Activated CD4-positive, CD25-positive, alpha-beta regulatory T cell treated with anti-CD3 and anti-CD28 coated beads, Interleukin-2, amount 50 U/mL, for 72 hours (primary cell): ENCODE measurements around the gene NNT.
"Not testable (repeated sequence)": the region's sequence is repeated elsewhere in the genome, so short reads cannot be mapped to it uniquely, and the experiment has no call there.

Experiments used
- DNase-seq: peaks from one replicate; pipeline ENCODE4 v3.0.0; 2021

NNT gene

DNA sequence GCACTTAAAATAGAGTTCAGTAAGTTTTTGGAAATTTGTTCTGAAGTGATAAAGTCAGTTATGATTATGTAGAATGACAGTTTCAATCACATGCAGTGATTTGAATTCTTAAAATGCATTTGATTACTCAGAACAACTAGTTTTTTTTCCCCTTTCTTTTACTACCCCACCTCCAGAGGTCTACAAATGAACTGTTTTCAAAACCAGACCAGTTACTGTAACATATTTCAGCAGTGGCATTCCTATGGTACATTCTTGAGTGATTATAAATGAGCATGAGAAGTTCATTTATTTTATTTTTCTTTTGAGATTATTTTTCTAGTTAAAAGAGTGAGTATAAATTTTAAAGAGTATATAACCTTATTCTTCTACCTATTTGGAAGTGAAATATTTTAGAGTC, 71.6 kb downstream of the NNT start:
- DNase-seq = no peak

DNA sequence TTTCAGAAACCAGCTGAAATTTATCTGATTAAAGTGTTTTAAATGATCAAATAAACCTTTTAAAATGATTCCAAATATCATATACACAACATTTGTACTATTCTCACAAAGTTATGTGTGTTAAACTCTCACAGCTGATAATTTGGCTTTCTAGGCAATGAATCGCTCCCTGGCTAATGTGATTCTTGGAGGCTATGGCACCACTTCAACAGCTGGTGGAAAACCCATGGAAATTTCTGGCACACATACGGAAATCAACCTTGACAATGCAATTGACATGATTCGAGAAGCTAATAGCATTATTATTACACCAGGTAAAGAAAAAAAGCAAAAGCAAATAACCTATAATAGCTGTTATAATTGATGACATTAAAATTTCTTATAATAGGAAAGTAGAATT, 72.4 kb downstream of the NNT start:
- DNase-seq = no peak

- no peak for DNase-seq
These were observed 73.3 kb downstream of the NNT start for GRCh38 chr5:43676083-43676840.

GRCh38 chr5:43677253-43677652, 74.3 kb downstream of the NNT start:
- DNase-seq = no peak

- DNase-seq = no peak
These were observed 76.2 kb downstream of the NNT start for GRCh38 chr5:43679214-43679613.

GRCh38 chr5:43680286-43680685, 77.3 kb downstream of the NNT start:
- DNase-seq = no peak

DNA sequence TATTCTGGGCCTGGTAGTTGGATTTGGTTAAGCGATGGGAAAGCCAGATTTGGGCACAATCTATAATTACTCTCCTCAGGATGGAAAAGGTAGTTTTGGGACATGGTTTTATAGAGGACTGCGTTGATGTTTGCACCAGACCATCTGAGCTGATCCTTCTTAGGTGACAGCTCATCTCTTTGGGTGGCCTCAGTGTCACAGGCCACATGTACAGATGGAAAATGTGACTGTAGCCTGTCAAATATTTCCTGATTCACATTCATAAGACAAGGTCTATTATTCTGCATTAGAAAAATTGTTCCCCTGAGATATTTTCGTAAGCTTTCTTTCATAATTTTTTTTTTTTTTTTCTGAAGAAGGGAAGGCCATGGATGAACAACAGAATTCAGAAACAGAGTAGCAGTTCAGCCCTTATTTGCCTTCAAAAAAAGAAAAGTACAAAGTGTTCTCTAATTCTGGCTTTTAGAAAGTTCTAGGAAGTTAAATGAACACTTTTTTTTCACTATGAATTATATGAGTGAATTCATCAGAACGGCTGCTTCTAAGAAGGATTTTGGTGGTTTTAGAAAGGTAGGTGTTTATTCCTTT, 81.0 kb downstream of the NNT start:
- no peak for DNase-seq

- no peak for DNase-seq
These were observed 82.4 kb downstream of the NNT start for GRCh38 chr5:43685252-43685950.

GRCh38 chr5:43687275-43687674, 84.3 kb downstream of the NNT start:
- no peak for DNase-seq

GRCh38 chr5:43691275-43691674, 88.3 kb downstream of the NNT start:
- DNase-seq = no peak

DNA sequence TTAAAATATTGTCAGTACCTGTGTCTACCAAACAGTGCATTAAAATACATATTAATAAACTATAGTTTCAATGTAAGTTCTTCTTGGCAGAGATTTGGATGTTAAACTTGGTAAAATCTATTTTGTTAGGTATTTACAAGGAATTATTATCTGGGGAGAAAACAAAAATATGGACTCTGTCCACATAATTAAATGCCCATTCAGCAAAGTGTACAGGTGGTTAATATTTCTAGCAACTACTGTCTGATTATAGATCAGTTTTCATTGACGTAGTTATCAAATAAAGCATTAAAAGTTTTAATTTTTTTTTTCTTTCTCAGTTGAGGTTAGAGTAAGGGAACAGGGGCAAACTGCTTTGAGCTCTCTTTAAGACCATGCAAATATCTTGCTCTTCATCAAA, 88.9 kb downstream of the NNT start:
- DNase-seq = no peak

DNA sequence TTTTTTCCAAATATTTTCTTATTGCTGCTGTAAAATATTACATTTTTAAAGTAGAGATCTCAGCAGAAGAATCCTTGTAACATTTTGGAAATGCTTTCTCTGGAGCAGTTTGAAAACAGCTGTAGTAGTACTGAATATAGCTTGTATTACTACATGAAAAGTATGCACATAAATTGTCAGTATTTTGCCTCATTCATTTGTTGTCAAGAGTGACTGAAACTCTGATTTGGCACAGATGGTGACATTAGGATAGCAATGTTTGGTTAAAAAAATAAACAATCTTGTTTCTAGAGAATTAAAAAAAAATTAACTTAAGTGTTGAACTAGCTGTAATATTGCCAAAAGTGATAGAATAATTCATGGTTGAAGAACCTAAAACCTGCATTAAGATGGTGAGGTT, 90.4 kb downstream of the NNT start:
- no peak for DNase-seq

DNA sequence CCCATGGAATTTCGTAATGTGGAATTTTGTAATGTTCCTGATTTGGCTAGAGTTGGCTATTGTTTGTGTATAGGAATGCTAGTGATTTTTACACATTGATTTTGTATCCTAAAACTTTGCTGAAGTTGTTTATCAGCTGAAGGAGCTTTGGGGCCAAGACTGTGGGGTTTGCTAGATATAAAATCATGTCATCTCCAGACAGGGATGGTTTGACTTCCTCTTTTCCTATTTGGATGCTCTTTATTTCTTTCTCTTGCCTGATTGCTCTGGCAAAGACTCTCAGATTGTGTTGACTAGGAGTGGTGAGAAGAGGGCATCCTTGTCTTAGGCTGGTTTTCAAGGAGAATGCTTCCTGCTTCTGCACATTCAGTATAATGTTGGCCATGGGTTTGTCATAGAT, 91.0 kb downstream of the NNT start:
- no peak for DNase-seq

- not testable (repeated sequence) for DNase-seq
These were observed 93.5 kb downstream of the NNT start for GRCh38 chr5:43696444-43696843.

DNA sequence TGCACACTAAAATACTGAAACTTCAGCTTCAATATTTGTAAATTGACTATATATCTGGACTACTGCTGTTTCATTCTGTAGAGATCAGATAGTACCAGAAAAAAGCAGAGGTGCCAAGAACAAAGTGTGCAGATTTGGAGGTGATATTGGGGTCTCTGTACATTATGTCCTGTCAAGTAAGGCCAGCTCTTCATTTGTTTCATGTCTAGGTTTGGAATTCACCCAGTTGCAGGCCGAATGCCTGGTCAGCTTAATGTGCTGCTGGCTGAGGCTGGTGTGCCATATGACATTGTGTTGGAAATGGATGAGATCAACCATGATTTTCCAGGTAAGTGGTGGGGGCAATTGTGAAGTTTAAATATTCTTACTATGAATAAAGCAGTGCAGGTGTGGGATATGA, 96.9 kb downstream of the NNT start:
- no peak for DNase-seq

DNA sequence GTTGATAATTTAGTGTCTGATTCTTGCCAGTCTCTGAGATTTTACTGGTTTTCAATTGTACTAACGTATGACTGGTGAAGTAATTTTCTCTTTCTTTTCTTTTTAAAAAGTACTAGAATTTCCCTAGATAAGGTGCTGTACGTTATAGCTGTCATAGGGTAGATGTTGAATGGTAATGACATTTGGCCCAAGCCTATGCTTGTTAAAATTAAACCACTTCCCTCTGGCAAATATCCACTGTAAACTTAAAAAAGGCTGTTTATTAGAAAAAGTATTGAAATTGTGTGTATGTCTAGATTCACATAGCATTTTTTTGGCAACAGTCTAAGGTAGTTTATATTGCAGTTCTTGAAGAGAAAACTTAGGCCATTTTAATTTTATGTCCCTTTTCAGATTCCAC, 97.6 kb downstream of the NNT start:
- no peak for DNase-seq

GRCh38 chr5:43701227-43701626, 98.2 kb downstream of the NNT start:
- DNase-seq = no peak

DNA sequence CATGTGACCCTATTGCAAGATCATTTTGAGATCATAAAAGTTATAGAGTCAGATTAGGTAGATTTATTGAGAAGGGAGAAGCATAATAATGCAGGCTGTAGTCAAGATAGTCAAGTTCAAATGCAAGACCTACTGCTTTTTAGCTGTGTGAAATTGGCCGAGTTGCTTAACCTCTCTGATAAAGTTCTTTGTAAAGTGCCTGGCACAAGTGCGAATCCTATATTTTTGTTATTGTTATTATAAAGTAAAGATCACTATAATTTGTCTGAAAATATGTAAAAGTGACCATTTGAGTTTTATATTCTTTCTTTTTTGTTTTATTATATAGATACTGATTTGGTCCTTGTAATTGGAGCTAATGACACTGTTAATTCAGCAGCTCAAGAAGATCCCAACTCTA, 99.3 kb downstream of the NNT start:
- no peak for DNase-seq

DNA sequence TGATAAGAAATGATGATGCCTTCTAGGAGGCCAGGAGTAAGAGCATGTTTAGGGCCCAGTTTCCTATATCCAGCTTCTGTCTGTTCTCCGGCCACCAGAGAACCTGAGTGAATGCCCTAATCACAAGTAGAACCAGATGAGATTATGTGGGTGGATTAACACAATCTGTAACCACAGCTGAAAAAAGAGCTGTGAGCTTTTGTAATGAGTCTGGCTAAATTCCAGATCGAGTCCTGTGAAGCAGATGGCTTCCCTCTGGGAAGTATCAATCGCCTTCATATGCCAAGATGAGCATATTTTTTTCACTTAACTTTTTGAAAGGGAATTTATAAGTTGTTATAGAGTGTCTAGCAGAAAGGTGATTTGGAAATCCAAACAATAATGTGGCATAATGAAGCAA, 99.8 kb downstream of the NNT start:
- DNase-seq = no peak

DNA sequence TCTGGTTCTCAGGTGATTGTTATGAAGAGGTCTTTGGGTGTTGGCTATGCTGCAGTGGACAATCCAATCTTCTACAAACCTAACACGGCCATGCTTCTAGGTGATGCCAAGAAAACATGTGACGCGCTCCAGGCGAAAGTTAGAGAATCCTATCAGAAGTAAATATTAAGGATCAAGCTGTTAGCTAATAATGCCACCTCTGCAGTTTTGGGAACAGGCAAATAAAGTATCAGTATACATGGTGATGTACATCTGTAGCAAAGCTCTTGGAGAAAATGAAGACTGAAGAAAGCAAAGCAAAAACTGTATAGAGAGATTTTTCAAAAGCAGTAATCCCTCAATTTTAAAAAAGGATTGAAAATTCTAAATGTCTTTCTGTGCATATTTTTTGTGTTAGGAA, 101.3 kb downstream of the NNT start:
- DNase-seq = no peak

- DNase-seq = not testable (repeated sequence)
These were observed 103.6 kb downstream of the NNT start for GRCh38 chr5:43706576-43706975.

GRCh38 chr5:43711496-43711895, 108.5 kb downstream of the NNT start:
- no peak for DNase-seq

DNA sequence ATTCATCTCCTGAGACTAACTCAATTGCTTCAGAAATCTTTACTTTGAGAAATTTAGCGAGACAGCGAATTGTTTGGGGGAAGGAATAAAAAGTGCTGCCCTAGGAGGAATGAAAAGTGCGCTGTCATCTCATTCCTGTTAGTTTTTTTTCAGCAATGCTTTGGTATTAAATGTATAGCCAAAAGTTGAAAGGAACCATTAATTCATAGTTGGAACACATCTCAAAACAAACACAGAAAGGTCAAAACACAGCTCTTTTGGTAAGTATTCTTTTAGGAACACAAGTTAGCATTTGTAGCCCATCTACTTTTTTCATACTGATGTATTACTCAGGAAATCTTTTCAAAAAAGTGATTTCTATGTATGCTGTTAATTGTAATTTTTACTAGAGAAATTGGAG, 109.1 kb downstream of the NNT start:
- DNase-seq = no peak

- DNase-seq = not testable (repeated sequence)
These were observed 116.8 kb downstream of the NNT start for GRCh38 chr5:43719783-43720182.
